OCI-LY1 (cell line): Measurements from ENCODE around the gene NRROS.

Experiments used
- EZH2 ChIP-seq: fragments of 200-600 bp; sonication (generic), shearing (Covaris generic); IDR thresholded peaks from 2 replicates; pipeline ENCODE4 v1.8.0; 2017; ENCODE audit warnings: borderline replicate concordance, mixed run types, mild to moderate bottlenecking, antibody characterized with exemption, low read length, moderate library complexity, mixed read lengths
- TF ChIP-seq, protein P1 (sequence below): fragments of 200-600 bp; sonication (generic), shearing (Covaris generic); IDR thresholded peaks from 2 replicates; pipeline ENCODE4 v1.5.1; 2017; ENCODE audit warnings: mild to moderate bottlenecking, antibody characterized with exemption, low read length, moderate library complexity, mixed read lengths

DNA sequence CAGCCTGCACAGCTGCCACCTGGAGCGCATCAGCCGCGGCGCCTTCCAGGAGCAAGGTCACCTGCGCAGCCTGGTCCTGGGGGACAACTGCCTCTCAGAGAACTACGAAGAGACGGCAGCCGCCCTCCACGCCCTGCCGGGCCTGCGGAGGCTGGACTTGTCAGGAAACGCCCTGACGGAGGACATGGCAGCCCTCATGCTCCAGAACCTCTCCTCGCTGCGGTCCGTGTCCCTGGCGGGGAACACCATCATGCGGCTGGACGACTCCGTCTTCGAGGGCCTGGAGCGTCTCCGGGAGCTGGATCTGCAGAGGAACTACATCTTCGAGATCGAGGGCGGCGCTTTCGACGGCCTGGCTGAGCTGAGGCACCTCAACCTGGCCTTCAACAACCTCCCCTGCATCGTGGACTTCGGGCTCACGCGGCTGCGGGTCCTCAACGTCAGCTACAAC lies 20.4 kb downstream of the NRROS start:
- TF ChIP-seq, protein P1, sequence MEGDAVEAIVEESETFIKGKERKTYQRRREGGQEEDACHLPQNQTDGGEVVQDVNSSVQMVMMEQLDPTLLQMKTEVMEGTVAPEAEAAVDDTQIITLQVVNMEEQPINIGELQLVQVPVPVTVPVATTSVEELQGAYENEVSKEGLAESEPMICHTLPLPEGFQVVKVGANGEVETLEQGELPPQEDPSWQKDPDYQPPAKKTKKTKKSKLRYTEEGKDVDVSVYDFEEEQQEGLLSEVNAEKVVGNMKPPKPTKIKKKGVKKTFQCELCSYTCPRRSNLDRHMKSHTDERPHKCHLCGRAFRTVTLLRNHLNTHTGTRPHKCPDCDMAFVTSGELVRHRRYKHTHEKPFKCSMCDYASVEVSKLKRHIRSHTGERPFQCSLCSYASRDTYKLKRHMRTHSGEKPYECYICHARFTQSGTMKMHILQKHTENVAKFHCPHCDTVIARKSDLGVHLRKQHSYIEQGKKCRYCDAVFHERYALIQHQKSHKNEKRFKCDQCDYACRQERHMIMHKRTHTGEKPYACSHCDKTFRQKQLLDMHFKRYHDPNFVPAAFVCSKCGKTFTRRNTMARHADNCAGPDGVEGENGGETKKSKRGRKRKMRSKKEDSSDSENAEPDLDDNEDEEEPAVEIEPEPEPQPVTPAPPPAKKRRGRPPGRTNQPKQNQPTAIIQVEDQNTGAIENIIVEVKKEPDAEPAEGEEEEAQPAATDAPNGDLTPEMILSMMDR, result no peak
- TF ChIP-seq EZH2, result no peak
